ENCODE data around the gene POU2AF3. TPM values are rescaled to one million over a fixed set of nuclear protein-coding genes. Genes with fewer than 3 reads are reported as not detected.

POU2AF3 gene
- total RNA-seq, 2 experiments from 2014 or later, result not detected

DNA sequence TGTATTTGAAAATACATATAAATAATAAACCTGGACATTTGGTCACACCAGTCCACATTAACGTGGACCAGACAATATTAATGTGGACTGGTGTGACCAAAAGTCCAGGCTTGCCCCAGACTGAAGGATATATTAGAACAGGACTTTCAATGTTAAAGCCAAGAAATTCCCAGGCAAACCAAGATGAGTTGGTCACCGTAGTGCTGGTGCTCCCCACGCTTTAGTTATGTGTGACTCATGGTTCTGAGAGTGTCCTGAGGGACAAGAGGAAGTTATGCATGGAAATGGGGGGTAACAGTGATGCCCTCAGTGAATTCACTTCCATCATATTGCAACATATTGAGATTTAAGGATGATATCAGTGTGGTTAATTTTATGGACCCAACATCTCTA, 49.4 kb downstream of the POU2AF3 start:
- CTCF ChIA-PET, result interaction anchor here (1.2 kb wide), 1 partner anchor 99 kb away, joined by 3 read pairs; no protein-coding TSS in a partner anchor
- H3K27ac Mint-ChIP-seq, result no peak overlapping the region
- no peaks in the 10 kb centered on the region for H3K27me3 Mint-ChIP-seq
- intact Hi-C loops (cut with DNase I, micrococcal nuclease), result no loop called here
- H3K4me3 Mint-ChIP-seq, result no peak overlapping the region
- H3K4me1 Mint-ChIP-seq, result no peaks in the 10 kb centered on the region
- no peaks in the 10 kb centered on the region for H3K9me3 Mint-ChIP-seq (ENCODE audit: low read depth)
- DNase-seq (no peak), ATAC-seq (no peak)
- H3K36me3 Mint-ChIP-seq (ENCODE audit: low read depth), result no peaks in the 10 kb centered on the region
- POLR2A ChIA-PET, result no interaction called here

DNA sequence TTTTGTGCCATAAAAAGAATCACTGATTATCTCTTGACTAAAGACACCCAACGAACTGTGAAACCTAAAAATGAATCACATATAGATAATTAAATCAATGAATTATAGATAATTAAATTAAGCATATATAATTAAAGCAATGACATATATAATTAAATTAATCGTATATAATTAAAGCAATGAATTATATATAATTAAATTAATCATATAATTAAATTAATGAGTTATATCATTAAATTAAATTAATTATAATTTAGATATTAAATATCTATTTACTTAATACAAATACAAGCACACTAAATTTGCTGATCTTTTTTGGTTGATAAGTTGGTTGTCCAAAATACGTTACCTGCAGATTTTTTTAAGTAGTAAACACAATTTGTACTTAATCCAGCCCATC, 49.8 kb downstream of the POU2AF3 start:
- no peaks in the 10 kb centered on the region for H3K36me3 Mint-ChIP-seq (ENCODE audit: low read depth)
- no peaks in the 10 kb centered on the region for H3K4me1 Mint-ChIP-seq
- no peak for ATAC-seq
- H3K9me3 Mint-ChIP-seq (ENCODE audit: low read depth), result no peaks in the 10 kb centered on the region
- H3K27me3 Mint-ChIP-seq, result no peaks in the 10 kb centered on the region
- H3K4me3 Mint-ChIP-seq, result no peak overlapping the region
- H3K27ac Mint-ChIP-seq, result no peak overlapping the region
- POLR2A ChIA-PET, result no interaction called here
- DNase-seq, result no peak
- CTCF ChIA-PET, result interaction anchor here (1.2 to 1.9 kb wide), 2 partner anchors 65 to 69 kb away, joined by 4 to 5 read pairs; no protein-coding TSS in a partner anchor
- intact Hi-C loops (cut with DNase I, micrococcal nuclease), result no loop called here

DNA sequence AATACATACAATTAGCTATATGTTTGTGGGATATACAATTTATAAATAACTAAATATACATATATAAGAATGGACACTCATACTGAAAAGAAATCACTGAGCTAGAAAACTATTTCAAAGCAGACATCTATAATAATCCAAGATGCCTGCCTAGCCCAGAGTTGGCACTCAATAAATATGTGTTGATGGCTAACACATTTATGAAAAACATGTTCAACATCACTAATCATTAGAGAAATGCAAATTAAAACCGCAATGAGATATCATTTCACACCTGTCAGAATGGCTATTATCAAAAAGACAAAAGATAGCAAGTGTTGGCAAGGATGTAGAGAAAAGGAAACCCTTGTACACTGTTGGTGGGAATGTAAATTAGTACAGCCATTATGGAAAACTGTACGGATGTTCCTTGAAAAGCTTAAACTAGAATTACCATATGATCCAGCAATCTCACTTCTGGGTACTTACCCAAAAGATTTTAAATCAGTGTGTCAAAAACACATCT, 50.9 kb downstream of the POU2AF3 start:
- intact Hi-C loops (cut with DNase I, micrococcal nuclease), result no loop called here
- Mint-ChIP-seq H3K4me1 (no peaks in the 10 kb centered on the region), H3K4me3 (no peak overlapping the region), H3K27ac (no peak overlapping the region), H3K9me3 (ENCODE audit: low read depth) (no peaks in the 10 kb centered on the region), H3K36me3 (ENCODE audit: low read depth) (no peaks in the 10 kb centered on the region), H3K27me3 (no peaks in the 10 kb centered on the region)
- no peak for DNase-seq
- ChIA-PET POLR2A (no interaction called here), CTCF (interaction anchor here (0.8 to 1.9 kb wide), 4 partner anchors 16 to 80 kb away, joined by 3 to 7 read pairs (median 4); no protein-coding TSS in a partner anchor)
- ATAC-seq, result no peak

DNA sequence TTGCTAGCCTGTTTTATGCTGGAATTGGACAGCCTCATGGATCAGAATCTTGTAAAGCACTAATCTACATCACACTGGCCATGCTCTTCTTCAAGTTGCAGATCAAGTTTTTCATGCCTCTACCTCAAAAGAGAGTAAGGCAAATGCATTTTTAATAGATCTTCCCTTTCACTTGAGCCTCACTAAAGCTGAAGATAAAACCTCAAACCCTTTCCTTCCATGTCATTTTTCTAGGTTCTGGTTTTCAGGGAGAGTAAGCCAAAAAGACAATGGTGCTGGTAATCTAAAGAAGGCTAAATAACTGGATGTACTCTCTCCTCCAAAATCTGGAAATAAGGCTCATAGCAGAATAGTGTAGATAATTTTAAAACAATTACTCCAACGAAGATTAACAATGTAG, 52.5 kb downstream of the POU2AF3 start:
- POLR2A ChIA-PET, result no interaction called here
- Mint-ChIP-seq H3K36me3 (ENCODE audit: low read depth) (no peaks in the 10 kb centered on the region), H3K27me3 (no peaks in the 10 kb centered on the region), H3K9me3 (ENCODE audit: low read depth) (no peaks in the 10 kb centered on the region), H3K4me3 (no peak overlapping the region), H3K4me1 (no peaks in the 10 kb centered on the region), H3K27ac (no peak overlapping the region)
- intact Hi-C loops (cut with DNase I, micrococcal nuclease), result no loop called here
- no peak for ATAC-seq
- CTCF ChIA-PET, result interaction anchor here (1.8 kb wide), 1 partner anchor 72 kb away, joined by 4 read pairs; no protein-coding TSS in a partner anchor
- DNase-seq, result no peak

DNA sequence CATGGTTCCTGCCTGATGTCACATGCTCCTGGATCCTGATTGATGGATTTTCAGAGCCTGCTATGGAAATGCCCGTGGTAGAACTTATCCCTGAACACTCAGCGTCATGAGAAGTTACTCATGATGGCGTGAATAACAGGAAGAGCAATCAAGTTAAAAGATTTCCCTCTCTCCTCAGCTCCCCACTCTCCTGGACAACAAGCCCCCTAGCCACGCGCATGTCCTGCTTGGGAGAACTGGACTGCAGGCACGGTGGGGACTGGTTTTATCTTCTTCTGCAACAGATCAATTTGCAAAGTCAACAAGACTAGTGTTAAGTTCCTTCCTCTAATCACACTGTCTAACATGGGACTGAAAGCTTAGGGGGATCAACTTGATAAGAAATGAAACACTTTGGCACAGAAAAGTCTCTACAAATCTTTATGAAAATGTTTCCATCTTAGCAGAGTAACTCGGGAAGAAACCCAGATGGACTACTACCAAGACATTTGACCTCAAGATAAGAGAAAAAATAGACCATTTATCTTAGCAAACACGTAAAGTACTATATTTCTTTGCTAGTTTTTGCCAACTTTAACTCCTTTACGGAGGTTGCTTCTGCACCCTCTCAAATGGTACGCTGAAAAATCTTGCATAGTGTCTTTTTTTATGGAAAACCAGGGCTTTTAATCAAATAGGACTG, 53.2 kb downstream of the POU2AF3 start:
- ATAC-seq (no peak), DNase-seq (no peak)
- Mint-ChIP-seq H3K4me3 (no peak overlapping the region), H3K27me3 (no peaks in the 10 kb centered on the region), H3K4me1 (no peaks in the 10 kb centered on the region), H3K9me3 (ENCODE audit: low read depth) (no peaks in the 10 kb centered on the region), H3K27ac (no peak overlapping the region), H3K36me3 (ENCODE audit: low read depth) (no peaks in the 10 kb centered on the region)
- ChIA-PET POLR2A (no interaction called here), CTCF (interaction anchor here (1.8 kb wide), 1 partner anchor 72 kb away, joined by 4 read pairs; no protein-coding TSS in a partner anchor)
- intact Hi-C loops (cut with DNase I, micrococcal nuclease), result no loop called here

DNA sequence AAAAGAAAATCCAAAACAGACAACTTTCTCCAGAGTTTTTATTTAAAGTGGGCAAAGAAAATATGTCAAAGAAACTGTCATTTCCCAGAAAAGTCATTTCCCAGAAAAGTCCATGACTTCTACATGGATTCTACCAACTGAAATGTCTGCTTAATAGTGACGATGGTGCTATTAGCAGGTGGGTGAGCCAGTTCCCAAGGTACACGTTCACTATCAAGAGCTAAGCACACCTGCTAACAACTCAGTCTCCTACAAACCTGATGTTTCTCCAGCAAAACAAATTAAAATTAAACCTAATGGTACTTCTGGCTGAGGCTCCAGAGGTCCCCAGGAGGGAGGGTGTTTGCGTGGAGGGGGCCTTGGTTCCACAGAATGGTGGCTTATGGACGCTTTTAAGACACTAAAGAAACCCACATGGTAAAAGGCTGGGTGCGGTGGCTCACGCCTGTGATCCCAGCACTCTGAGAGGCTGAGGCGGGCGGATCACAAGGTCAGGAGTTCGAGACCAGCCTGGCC, 53.9 kb downstream of the POU2AF3 start:
- Mint-ChIP-seq H3K27ac (no peak overlapping the region), H3K9me3 (ENCODE audit: low read depth) (no peaks in the 10 kb centered on the region), H3K4me3 (no peak overlapping the region), H3K27me3 (no peaks in the 10 kb centered on the region), H3K4me1 (no peaks in the 10 kb centered on the region), H3K36me3 (ENCODE audit: low read depth) (no peaks in the 10 kb centered on the region)
- ChIA-PET POLR2A (no interaction called here), CTCF (no interaction called here)
- no peak for ATAC-seq
- intact Hi-C loops (cut with DNase I, micrococcal nuclease), result no loop called here
- DNase-seq, result no peak

DNA sequence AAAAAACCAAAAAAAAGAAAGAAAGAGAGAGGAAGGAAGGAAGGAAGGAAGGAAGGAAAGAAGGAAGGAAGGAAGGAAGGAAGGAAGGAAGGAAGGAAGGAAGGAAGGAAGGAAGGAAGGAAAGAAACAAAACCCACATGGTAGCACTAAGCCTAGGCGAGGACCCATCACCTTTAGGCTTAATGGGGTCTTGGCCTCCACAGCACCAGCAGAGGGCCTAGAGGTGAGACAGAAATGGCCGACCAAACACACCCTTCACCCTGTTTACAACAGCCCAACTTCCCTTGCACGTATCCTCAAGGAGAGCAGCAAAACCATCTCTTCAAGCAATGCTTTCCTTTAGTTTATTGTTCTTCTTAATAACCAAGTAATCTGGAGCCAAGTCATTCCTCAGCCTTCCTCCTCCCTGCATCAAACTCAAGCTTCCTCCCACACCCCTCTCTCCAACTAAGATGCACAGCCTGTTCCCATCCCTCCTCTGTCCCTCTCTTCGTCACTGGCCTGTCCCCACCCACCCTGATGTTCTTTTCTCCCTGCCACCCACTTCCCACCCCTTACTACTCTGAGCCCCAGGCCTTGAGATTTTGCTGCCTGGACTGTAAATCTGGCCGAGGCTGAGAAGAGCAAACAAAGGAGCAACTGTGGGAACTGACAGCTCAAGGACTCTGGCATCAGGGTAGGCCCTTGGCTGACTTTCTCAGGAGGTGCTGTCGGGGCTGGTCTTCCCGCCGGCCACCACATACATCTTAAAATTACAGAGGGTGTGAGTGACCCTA, 54.8 kb downstream of the POU2AF3 start:
- Mint-ChIP-seq H3K27me3 (no peaks in the 10 kb centered on the region), H3K4me1 (no peaks in the 10 kb centered on the region), H3K9me3 (ENCODE audit: low read depth) (no peaks in the 10 kb centered on the region), H3K36me3 (ENCODE audit: low read depth) (no peaks in the 10 kb centered on the region), H3K27ac (no peak overlapping the region), H3K4me3 (no peak overlapping the region)
- ATAC-seq, result no peak
- intact Hi-C loops (cut with DNase I, micrococcal nuclease), result no loop called here
- DNase-seq, result no peak
- ChIA-PET POLR2A (no interaction called here), CTCF (no interaction called here)

DNA sequence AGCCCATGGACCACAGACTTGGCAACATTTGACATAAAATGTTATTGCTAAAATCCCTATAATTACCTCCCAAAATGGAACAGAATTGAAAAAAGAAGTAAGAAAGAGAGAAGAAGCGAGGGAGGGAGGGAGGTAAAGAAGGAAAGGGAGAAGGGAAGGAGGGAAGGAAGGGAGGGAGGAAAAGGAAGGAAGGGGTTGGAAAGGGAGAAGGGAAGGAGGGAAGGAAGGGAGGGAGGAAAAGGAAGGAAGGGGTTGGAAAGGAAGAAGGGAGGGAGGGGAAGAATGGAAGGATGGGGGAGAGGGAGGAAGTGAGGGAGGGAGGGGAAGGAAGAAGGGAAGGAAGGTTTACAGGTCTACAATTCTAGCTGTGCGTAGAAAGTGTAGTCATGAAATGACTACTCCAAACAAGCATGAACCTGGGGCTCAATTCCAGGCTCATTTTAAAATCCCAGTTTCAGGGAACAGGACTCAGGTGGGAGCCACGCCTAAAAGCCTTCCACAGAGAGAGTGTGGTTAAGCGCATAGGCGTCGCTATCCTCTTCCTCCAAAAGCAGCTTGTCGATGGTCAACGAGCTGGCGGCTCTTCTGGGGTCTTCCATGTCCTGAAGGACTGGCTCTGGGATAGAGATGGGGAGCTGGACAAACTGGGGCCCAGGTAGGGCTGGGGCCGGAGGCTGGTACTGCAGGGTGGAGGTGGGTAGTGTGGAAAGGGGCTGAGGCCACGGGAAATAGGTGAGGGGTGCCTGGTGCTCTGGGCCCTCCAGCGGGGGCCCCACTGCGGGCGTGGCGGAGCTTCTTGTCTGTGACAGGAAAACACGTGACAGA, 55.6 kb downstream of the POU2AF3 start:
- Mint-ChIP-seq H3K4me3 (no peak overlapping the region), H3K27me3 (no peaks in the 10 kb centered on the region), H3K4me1 (no peaks in the 10 kb centered on the region), H3K9me3 (ENCODE audit: low read depth) (no peaks in the 10 kb centered on the region), H3K27ac (no peak overlapping the region), H3K36me3 (ENCODE audit: low read depth) (no peaks in the 10 kb centered on the region)
- ChIA-PET POLR2A (no interaction called here), CTCF (interaction anchor here (0.7 kb wide), 1 partner anchor 92 kb away, joined by 3 read pairs; no protein-coding TSS in a partner anchor)
- no peak for ATAC-seq
- no peak for DNase-seq
- intact Hi-C loops (cut with DNase I, micrococcal nuclease), result no loop called here

DNA sequence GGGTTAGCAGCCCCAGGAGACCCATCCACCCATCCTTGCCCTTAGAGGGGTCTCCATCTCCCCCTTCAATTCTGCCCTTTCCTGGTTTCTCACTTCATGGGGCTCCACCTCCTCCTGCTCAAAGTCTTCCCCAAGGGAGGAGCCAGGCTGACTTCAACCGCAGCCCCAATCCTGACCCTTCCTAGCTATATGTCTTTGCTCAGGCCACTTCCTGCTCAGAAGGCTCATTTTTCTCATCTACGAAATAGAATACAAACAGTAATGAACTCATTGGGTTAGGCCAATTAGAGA, 56.2 kb downstream of the POU2AF3 start:
- intact Hi-C loops (cut with DNase I, micrococcal nuclease), result no loop called here

DNA sequence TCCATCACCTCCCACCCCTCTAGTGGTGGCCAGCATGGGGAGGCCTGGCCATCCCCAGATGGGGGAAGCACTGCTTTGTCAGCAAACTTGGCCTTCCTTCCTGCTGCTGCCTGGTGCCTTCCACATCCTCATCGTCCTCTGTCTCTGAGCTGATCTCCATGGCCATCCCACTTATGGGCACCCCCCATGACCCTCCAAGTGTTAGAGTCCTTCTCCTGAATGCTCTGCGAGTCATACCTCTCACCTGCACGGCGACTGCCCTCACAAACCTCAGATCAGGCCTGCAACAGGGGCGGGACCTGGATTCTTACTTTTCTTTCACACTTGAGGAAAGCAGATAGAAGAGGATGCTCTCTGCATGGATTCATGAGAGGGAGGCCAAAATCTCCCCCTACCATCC, 56.8 kb downstream of the POU2AF3 start:
- no peaks in the 10 kb centered on the region for H3K36me3 Mint-ChIP-seq (ENCODE audit: low read depth)
- H3K27me3 Mint-ChIP-seq, result no peaks in the 10 kb centered on the region
- no peak for ATAC-seq
- no peak for DNase-seq
- CTCF ChIA-PET, result interaction anchor here (1.2 kb wide), 1 partner anchor 74 kb away, joined by 3 read pairs; no protein-coding TSS in a partner anchor
- no peaks in the 10 kb centered on the region for H3K4me1 Mint-ChIP-seq
- POLR2A ChIA-PET, result no interaction called here
- no peak overlapping the region for H3K27ac Mint-ChIP-seq
- intact Hi-C loops (cut with DNase I, micrococcal nuclease), result no loop called here
- no peak overlapping the region for H3K4me3 Mint-ChIP-seq
- no peaks in the 10 kb centered on the region for H3K9me3 Mint-ChIP-seq (ENCODE audit: low read depth)

More for the DNA sequence above, 56.2 kb downstream of the POU2AF3 start:
- no peak for ATAC-seq
- Mint-ChIP-seq H3K27me3 (no peaks in the 10 kb centered on the region), H3K4me1 (no peaks in the 10 kb centered on the region), H3K4me3 (no peak overlapping the region), H3K27ac (no peak overlapping the region), H3K36me3 (ENCODE audit: low read depth) (no peaks in the 10 kb centered on the region), H3K9me3 (ENCODE audit: low read depth) (no peaks in the 10 kb centered on the region)
- no peak for DNase-seq
- ChIA-PET POLR2A (no interaction called here), CTCF (interaction anchor here (0.7 kb wide), 1 partner anchor 93 kb away, joined by 3 read pairs; no protein-coding TSS in a partner anchor)

DNA sequence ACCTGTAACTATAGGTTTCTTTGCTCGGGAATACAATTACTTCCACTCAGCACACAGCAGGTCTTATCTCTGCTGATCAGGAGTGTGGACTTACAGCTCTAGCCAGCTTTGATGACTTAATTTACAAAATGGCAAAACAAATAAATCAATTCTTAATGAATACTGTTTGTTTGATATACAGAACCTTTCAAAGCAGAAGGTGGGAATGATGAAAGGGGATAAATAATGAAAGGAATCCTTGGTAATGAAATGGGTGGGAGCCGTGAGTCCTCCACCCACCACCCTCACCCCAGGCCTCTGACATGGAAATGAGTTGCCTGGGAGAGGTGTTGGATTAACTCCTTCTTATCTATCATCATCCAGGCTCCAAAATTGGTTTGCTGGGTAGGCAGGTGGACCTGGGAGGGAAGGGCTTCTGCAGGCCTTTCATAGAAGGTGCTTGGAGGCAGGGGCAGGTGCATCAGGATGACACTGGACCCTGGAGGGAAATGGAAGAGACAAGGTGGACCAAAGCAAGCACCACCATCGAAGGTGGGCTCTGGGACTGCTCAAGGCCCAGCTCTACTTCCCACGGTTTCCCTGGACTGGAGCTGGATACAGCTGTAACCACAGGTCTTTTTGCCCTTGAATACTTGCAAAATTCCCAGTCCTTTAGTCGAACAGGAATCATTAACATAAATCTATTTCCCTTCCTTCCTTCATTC, 57.8 kb downstream of the POU2AF3 start:
- POLR2A ChIA-PET, result no interaction called here
- H3K4me1 Mint-ChIP-seq, result no peaks in the 10 kb centered on the region
- no peaks in the 10 kb centered on the region for H3K27me3 Mint-ChIP-seq
- no peak overlapping the region for H3K4me3 Mint-ChIP-seq
- DNase-seq, result no peak
- intact Hi-C loops (cut with DNase I, micrococcal nuclease), result no loop called here
- CTCF ChIA-PET, result interaction anchor here (0.6 to 3.9 kb wide), 5 partner anchors 23 to 889 kb away, joined by 3 to 17 read pairs (median 3); no protein-coding TSS in a partner anchor
- ATAC-seq, result no peak
- H3K36me3 Mint-ChIP-seq (ENCODE audit: low read depth), result no peaks in the 10 kb centered on the region
- H3K9me3 Mint-ChIP-seq (ENCODE audit: low read depth), result no peaks in the 10 kb centered on the region
- H3K27ac Mint-ChIP-seq, result no peak overlapping the region
